HG02870 (cell line): ENCODE measurements around the gene CD86.
"Not testable (repeated sequence)": the region's sequence is repeated elsewhere in the genome, so short reads cannot be mapped to it uniquely, and the experiment has no call there.

Source experiments
- ATAC-seq: cut with Tn5 transposase; IDR thresholded peaks from one replicate; pipeline ENCODE4 v1.9.1; 2021; ENCODE audit warnings: mild to moderate bottlenecking, moderate library complexity; ENCODE audit not compliant: unreplicated experiment

The CD86 gene

DNA sequence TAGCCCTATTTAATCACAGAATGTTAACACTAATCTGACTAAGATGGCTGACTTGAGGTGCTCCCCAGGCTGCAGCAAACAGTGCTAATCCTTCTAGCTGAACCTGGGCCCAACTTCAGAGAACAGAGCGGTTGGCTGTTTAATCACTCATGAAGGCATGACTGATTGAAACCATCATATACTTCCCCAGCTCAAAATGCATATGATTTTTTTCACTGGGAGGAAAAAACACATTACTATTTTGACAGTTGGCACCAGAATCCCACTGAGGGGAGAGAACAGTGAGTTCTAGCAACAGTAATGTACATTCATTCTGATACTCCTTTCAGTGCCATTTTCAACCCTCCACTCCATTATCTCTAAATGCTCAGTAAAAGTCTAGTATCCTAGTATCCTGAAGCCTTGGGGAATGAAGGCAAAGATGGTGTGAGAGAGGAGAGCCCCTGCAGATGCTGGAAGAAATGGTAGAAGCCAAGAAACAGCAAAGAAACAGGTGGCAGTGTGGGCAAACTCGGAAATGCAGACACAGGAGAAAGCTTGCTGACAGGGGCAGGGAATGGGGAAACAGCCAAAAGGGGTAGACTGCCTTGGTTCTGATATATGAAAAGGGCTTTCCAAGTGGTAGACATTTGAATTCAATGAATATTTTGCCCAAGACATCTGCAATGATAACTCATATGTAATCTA is 93.9 kb downstream of the CD86 start:
- ATAC-seq: no peak

DNA sequence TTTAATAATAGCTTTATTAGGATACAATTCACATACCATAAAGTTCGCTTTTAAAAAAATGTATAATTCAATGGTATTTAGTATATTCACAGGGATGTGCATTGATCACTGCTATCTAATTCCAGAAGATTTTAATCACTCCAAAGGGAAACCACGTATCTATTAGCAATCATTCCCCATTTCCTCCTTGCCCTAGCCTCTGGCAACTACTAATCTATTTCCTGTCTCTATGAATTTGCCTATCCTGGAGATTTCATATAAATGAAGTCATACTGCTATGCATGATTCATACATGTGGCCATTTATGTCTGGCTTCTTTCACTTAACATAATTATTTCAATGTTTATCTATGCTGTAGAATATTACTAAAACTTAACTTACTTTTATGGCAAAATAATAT is 96.3 kb downstream of the CD86 start:
- no peak for ATAC-seq

DNA sequence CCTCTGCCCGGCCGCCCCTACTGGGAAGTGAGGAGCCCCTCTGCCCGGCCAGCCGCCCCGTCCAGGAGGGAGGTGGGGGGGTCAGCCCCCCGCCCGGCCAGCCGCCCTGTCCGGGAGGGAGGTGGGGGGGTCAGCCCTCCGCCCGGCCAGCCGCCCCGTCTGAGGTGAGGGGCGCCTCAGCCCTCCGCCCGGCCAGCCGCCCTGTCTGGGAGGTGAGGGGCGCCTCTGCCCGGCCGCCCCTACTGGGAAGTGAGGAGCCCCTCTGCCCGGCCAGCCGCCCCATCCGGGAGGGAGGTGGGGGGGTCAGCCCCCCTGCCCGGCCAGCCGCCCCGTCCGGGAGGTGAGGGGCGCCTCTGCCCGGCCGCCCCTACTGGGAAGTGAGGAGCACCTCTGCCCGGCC is 109.8 kb downstream of the CD86 start:
- not testable (repeated sequence) for ATAC-seq

DNA sequence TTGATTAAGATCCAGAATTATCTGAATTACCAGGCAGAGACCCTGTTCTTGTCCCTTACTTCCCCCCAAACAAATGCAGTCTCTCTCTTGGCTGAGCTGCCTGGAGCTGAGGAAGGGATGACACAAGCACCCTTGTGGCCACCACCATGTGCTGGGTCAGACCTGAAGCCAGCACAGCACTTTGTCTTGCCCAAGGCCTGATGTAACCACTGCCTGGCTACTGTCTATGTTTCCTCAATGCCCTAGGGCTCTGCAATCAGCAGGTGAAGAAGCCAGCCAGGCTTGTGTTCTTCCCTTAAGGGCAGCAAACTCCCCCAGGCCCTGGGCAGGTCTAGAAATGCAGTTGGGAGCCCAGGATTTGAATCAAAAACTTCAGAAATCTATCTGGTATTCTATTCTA is 112.5 kb downstream of the CD86 start:
- ATAC-seq: no peak

DNA sequence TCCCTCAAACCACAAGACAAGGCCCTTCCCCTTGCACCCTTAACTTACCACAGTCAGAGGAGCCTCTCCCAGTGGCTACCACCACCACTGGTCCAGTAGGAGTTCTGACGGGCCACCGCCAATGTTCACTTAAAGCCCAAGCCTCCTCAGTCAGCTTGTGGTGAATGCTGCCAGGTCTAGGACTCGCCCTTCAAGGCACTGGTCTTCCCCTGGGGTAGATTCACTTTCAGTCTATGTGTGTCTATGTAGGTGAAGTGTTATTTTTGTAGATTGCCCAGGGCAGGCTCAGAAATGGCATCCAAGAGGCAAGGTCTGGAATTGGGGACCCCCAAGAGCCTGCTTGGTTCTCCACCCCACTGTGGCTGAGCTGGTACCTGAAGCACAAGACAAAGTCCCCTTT is 112.9 kb downstream of the CD86 start:
- ATAC-seq: no peak

DNA sequence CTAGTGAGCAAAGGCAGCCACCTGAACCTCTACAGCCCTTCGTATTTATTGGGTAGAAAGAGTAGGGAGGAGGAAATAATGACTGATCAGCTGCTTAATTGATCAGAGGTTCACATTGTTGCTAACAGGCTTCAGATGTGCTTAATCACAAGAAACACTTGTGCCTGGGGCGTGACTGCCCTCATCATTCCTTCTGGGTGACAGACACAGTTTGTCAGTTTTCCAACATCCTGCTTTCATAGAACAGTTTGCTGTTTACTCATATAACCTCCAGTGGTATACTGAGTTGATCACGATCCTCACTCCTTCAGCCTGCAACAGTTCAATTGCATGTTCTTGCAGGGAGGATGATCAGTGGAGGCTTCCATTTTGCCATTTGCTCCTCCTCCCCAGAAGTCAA is 114.7 kb downstream of the CD86 start:
- ATAC-seq: no peak
